SK-N-SH (cell line): Measurements from ENCODE around the gene AREL1. TPM values are rescaled to one million over a fixed set of nuclear protein-coding genes. Genes with fewer than 3 reads are reported as not detected.
A peak's percentile ranks its signal among the peaks of the same experiment; 100 is the strongest.

Experiments used
- CTCF ChIA-PET: fragments of 300-600, 350-600 bp; formaldehyde crosslinking; extraction: SDS; loops from one replicate; lab custom pipeline; 2021; lab: Yijun Ruan, JAX
- POLR2A ChIA-PET: fragments of 350-600 bp; sonication (Branson Sonifier 250); formaldehyde crosslinking; extraction: SDS; loops from one replicate; lab custom pipeline; 2020; ENCODE audit warnings: antibody characterized with exemption, inconsistent platforms; lab: Yijun Ruan, JAX
- DNase-seq: peaks from one replicate; pipeline ENCODE4 v3.0.0; 2012
- H2AFZ ChIP-seq: fragments of 200-600 bp; sonication (generic); 2 replicates; pipeline ENCODE4 v1.8.1; 2016; ENCODE audit warnings: antibody characterized with exemption, mild to moderate bottlenecking, low read depth
- H3F3A ChIP-seq: fragments of 200-600 bp; sonication (generic); replicated peaks from 2 replicates; pipeline ENCODE3; 2016; ENCODE audit warnings: antibody characterized with exemption, mild to moderate bottlenecking; ENCODE audit not compliant: insufficient read depth
- H3K27ac ChIP-seq, 2 experiments: fragments of 200-500 bp in 1 of 2; fragments of 200-600 bp in 1 of 2; sonication (Bioruptor generic) in 1 of 2; sonication (generic), shearing (Covaris generic) in 1 of 2; 2 replicates each; pipeline versions ENCODE4 v1.5.1 to v1.6.1; 2014 to 2016; ENCODE audit warnings: low read depth in 2 of 2, inconsistent platforms in 1 of 2, low read length in 1 of 2, mild to moderate bottlenecking in 1 of 2, mixed read lengths in 1 of 2
- H3K27me3 ChIP-seq: fragments of 200-600 bp; sonication (generic), shearing (Covaris generic); 2 replicates; pipeline ENCODE4 v1.6.1; 2016; ENCODE audit warnings: mixed run types; ENCODE audit not compliant: insufficient read depth
- H3K36me3 ChIP-seq, 2 experiments: fragments of 200-500 bp in 1 of 2; fragments of 200-600 bp in 1 of 2; sonication (Bioruptor generic) in 1 of 2; sonication (generic) in 1 of 2; replicated peaks in 1 of 2; 2 replicates each; pipeline versions ENCODE3 to v1.5.1; 2014 to 2016; ENCODE audit warnings: low read length in 1 of 2, mild to moderate bottlenecking in 1 of 2; ENCODE audit not compliant: insufficient read depth in 2 of 2, control insufficient read depth in 1 of 2
- H3K4me1 ChIP-seq, 2 experiments: fragments of 200-500 bp in 1 of 2; fragments of 200-600 bp in 1 of 2; sonication (Bioruptor generic) in 1 of 2; sonication (generic), shearing (Covaris generic) in 1 of 2; 2 replicates each; pipeline versions ENCODE4 v1.5.1 to v1.6.1; 2014 to 2016; ENCODE audit warnings: low read depth in 1 of 2, low read length in 1 of 2, mixed run types in 1 of 2; ENCODE audit not compliant: insufficient read depth in 2 of 2, control insufficient read depth in 1 of 2
- H3K4me2 ChIP-seq: fragments of 200-600 bp; sonication (generic), shearing (Covaris generic); 2 replicates; pipeline ENCODE4 v1.6.1; 2017; ENCODE audit warnings: mixed run types
- H3K4me3 ChIP-seq, 2 experiments: fragments of 200-500 bp in 1 of 2; fragments of 200-600 bp in 1 of 2; sonication (Bioruptor generic) in 1 of 2; sonication (generic), shearing (Covaris generic) in 1 of 2; 2 replicates each; pipeline versions ENCODE4 v1.5.1 to v1.8.1; 2014 to 2016; ENCODE audit warnings: low read depth in 2 of 2, inconsistent platforms in 1 of 2, low read length in 1 of 2, mild to moderate bottlenecking in 1 of 2, mixed read lengths in 1 of 2, moderate library complexity in 1 of 2
- H3K79me2 ChIP-seq: fragments of 200-600 bp; sonication (generic); 2 replicates; pipeline ENCODE4 v1.8.1; 2017; ENCODE audit warnings: mild to moderate bottlenecking; ENCODE audit not compliant: insufficient read depth
- H3K9ac ChIP-seq: fragments of 200-600 bp; sonication (generic); 2 replicates; pipeline ENCODE4 v1.6.1; 2017; ENCODE audit warnings: mixed run types
- H3K9me2 ChIP-seq: fragments of 200-600 bp; sonication (generic); 2 replicates; pipeline ENCODE4 v1.6.1; 2017; ENCODE audit warnings: mixed run types
- H3K9me3 ChIP-seq: fragments of 200-600 bp; sonication (generic); 2 replicates; pipeline ENCODE4 v1.6.1; 2017; ENCODE audit warnings: mixed run types, mild to moderate bottlenecking, moderate library complexity
- H4K20me1 ChIP-seq: fragments of 200-600 bp; sonication (generic); 2 replicates; pipeline ENCODE4 v1.6.1; 2017; ENCODE audit warnings: mild to moderate bottlenecking, mixed run types; ENCODE audit not compliant: insufficient read depth
- CHD2 ChIP-seq: fragments of 150-350 bp; IDR thresholded peaks from 2 replicates; pipeline ENCODE4 v1.6.1; 2018; ENCODE audit warnings: low read length; ENCODE audit not compliant: partially characterized antibody
- EZH2phosphoT487 ChIP-seq: fragments of 200-600 bp; sonication (generic); IDR thresholded peaks from 2 replicates; pipeline ENCODE4 v1.6.1; 2017; ENCODE audit warnings: low read depth, mixed run types, mild to moderate bottlenecking, antibody characterized with exemption, moderate library complexity, borderline replicate concordance
- FOSL2 ChIP-seq: IDR thresholded peaks from 2 replicates; pipeline ENCODE4 v1.4.0; 2012; ENCODE audit warnings: low read depth, mild to moderate bottlenecking, moderate library complexity, borderline replicate concordance
- FOXJ3 ChIP-seq: sonication (generic); formaldehyde crosslinking; IDR thresholded peaks from 2 replicates; pipeline ENCODE4 v1.5.1; 2020; ENCODE audit warnings: mild to moderate bottlenecking, missing genetic modification reagents
- FOXM1 ChIP-seq: IDR thresholded peaks from 2 replicates; pipeline ENCODE4 v1.4.0; 2012; ENCODE audit warnings: low read depth, mild to moderate bottlenecking
- GABPA ChIP-seq: IDR thresholded peaks from 2 replicates; pipeline ENCODE4 v1.4.0; 2012; ENCODE audit warnings: low read depth, mild to moderate bottlenecking
- GATA2 ChIP-seq: sonication (generic); formaldehyde crosslinking; IDR thresholded peaks from 2 replicates; pipeline ENCODE4 v1.5.0; 2020; ENCODE audit warnings: mild to moderate bottlenecking, missing genetic modification reagents
- MEF2A ChIP-seq: IDR thresholded peaks from 2 replicates; pipeline ENCODE4 v1.4.0; 2012; ENCODE audit warnings: low read depth, borderline replicate concordance
- MXI1 ChIP-seq: IDR thresholded peaks from 2 replicates; pipeline ENCODE4 v1.6.1; 2012; ENCODE audit warnings: mild to moderate bottlenecking, low read depth, low read length, improper control_type of control experiment
- NFIC ChIP-seq: IDR thresholded peaks from 2 replicates; pipeline ENCODE4 v1.4.0; 2012; ENCODE audit warnings: borderline replicate concordance
- RAD21 ChIP-seq: IDR thresholded peaks from 2 replicates; pipeline ENCODE4 v1.6.1; 2012; ENCODE audit warnings: mild to moderate bottlenecking, low read length
- RFX5 ChIP-seq: IDR thresholded peaks from 2 replicates; pipeline ENCODE4 v1.6.1; 2012; ENCODE audit warnings: mild to moderate bottlenecking, improper control_type of control experiment, low read length
- RXRA ChIP-seq: IDR thresholded peaks from 2 replicates; pipeline ENCODE4 v1.4.0; 2012; ENCODE audit warnings: low read depth, mild to moderate bottlenecking, borderline replicate concordance
- SIN3A ChIP-seq: IDR thresholded peaks from 2 replicates; pipeline ENCODE4 v1.6.1; 2012; ENCODE audit warnings: low read depth, mild to moderate bottlenecking, low read length, moderate library complexity, borderline replicate concordance
- TCF12 ChIP-seq: IDR thresholded peaks from 2 replicates; pipeline ENCODE4 v1.4.0; 2012
- YY1 ChIP-seq: IDR thresholded peaks from 2 replicates; pipeline ENCODE4 v1.4.0; 2012; ENCODE audit warnings: low read depth, mild to moderate bottlenecking
- WGBS: methylation state at CpG from one replicate; pipeline ENCODE4 v1.1.6; 2017; ENCODE audit warnings: low lambda C conversion rate; 5-methylcytosine and 5-hydroxymethylcytosine counted together
- polyA plus RNA-seq, 3 experiments: library from polyadenylated mRNA; depleted of rRNA; stranded (reverse); fragments of >200 nt; gene quantifications; 2 replicates each; pipeline ENCODE4 v1.2.3, GENCODE V29; 2012
- TF ChIP-seq, protein P1 (sequence below): IDR thresholded peaks from 2 replicates; pipeline ENCODE4 v1.4.0; 2012; ENCODE audit warnings: low read depth, borderline replicate concordance
- TF ChIP-seq, protein P2 (sequence below): IDR thresholded peaks from 2 replicates; pipeline ENCODE4; 2012
- TF ChIP-seq, protein P3 (sequence below): fragments of 200-600 bp; sonication (generic); IDR thresholded peaks from 2 replicates; pipeline ENCODE4 v1.6.1; 2017; ENCODE audit warnings: antibody characterized with exemption, mild to moderate bottlenecking, moderate library complexity
- TF ChIP-seq, protein P4 (sequence below): fragments of 150-350 bp; IDR thresholded peaks from 2 replicates; pipeline ENCODE4 v1.6.1; 2017; ENCODE audit warnings: antibody characterized with exemption, low read length, low read depth, borderline replicate concordance
- TF ChIP-seq, protein P5 (sequence below): IDR thresholded peaks from 2 replicates; pipeline ENCODE4 v1.4.0; 2012; ENCODE audit warnings: low read depth
- TF ChIP-seq, protein P6 (sequence below): IDR thresholded peaks from 2 replicates; pipeline ENCODE4 v1.4.0; 2012; ENCODE audit warnings: low read depth, borderline replicate concordance

Gene AREL1, protein sequence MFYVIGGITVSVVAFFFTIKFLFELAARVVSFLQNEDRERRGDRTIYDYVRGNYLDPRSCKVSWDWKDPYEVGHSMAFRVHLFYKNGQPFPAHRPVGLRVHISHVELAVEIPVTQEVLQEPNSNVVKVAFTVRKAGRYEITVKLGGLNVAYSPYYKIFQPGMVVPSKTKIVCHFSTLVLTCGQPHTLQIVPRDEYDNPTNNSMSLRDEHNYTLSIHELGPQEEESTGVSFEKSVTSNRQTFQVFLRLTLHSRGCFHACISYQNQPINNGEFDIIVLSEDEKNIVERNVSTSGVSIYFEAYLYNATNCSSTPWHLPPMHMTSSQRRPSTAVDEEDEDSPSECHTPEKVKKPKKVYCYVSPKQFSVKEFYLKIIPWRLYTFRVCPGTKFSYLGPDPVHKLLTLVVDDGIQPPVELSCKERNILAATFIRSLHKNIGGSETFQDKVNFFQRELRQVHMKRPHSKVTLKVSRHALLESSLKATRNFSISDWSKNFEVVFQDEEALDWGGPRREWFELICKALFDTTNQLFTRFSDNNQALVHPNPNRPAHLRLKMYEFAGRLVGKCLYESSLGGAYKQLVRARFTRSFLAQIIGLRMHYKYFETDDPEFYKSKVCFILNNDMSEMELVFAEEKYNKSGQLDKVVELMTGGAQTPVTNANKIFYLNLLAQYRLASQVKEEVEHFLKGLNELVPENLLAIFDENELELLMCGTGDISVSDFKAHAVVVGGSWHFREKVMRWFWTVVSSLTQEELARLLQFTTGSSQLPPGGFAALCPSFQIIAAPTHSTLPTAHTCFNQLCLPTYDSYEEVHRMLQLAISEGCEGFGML
- polyA plus RNA-seq (2012; rRNA removed) = 35.1 and 50.8 TPM in 2 replicates
- polyA plus RNA-seq (2012; cell fraction: cytosol; rRNA removed) = 27.0 and 33.1 TPM in 2 replicates
- polyA plus RNA-seq (2012; cell fraction: nucleus; rRNA removed) = 62.9 and 79.3 TPM in 2 replicates

DNA sequence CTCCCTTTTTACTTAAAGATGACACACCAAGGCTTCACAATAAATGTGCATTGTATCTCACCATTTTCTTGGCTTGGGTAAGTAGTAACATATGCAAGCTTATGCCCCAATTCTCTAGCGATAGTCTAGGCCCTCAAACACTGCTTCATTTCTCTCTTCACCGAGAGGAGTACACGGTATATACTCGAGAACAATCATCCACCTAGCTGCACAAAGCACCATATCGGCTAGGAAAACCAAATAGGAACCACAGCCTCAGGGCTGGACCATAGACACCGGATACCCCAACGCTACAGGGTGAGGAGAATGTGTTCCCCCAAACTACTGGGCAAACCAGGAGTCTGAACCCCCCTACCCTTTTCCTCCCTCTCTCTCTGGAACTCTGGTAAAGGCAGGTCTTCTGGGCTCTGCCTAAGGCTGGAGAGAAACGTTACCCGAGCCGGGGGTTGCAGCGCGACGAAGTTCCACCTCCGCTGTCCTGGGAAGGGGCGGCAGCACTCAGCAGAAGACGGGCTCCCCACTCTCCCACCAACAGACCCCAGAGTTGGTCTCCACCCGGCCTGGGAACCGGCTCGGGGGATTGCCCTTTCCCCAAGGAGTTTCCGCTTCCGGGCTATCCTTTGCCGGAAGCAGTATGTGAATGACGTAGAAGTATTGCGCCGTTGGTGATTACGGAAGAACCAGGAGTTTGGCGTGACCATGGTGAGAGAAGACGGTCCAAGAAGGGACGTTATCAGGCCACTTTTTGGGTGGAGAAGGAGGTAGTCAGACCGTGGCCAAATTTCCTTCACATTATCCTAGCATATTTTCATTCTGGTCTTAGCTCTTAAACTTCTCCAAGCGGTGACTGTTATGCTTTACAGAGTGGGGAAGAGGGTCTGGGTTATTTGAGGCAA is at the start of gene AREL1, which contains the start of gene FCF1:
Gene AREL1, minus strand, starts transcription at position 582 of the 896 bp plus-strand sequence. CDS start 27,465 bp downstream, outside the sequence.
Gene FCF1, plus strand, starts transcription at position 646 of the 896 bp plus-strand sequence. Its CDS starts 54 bp downstream, at position 700.
- peaks cover 6 to 14% of the 10 kb centered on the region in 2 experiments; a peak in 3 of 4 replicates for H3K4me1 ChIP-seq
- H3K9me2 ChIP-seq = no peaks in the 10 kb centered on the region
- peaks cover 14% of the 10 kb centered on the region; the same call in 1 of the 2 replicates for H4K20me1 ChIP-seq
- H3K79me2 ChIP-seq = peaks cover 79% of the 10 kb centered on the region
- CTCF ChIA-PET = interaction anchor here (0.7 kb wide), 1 partner anchor 92 kb away, joined by 3 read pairs; no protein-coding TSS in a partner anchor
- peak within 1 kb of the TSS; percentile 58 to 63; a peak in 3 of 4 replicates for H3K27ac ChIP-seq
- no peaks in the 10 kb centered on the region for H3K27me3 ChIP-seq
- DNase-seq = peak; percentile 90
- peaks cover 16% of the 10 kb centered on the region for H3F3A ChIP-seq
- peak within 1 kb of the TSS; percentile 77 for H3K9ac ChIP-seq
- peak within 1 kb of the TSS; percentile 80 for H2AFZ ChIP-seq
- peak within 1 kb of the TSS; percentile 67 for H3K4me2 ChIP-seq
- WGBS = 1% methylated on average over 31 of the region's 31 CpGs
- H3K36me3 ChIP-seq = peaks cover 29 to 33% of the 10 kb centered on the region in 2 experiments
- no peaks in the 10 kb centered on the region for H3K9me3 ChIP-seq
- H3K4me3 ChIP-seq = peak within 1 kb of the TSS; percentile 85 to 89
- POLR2A ChIA-PET = no interaction called here
- peak; percentile 96 for TF ChIP-seq SIN3A
- TF ChIP-seq NFIC = no peak
- peak; percentile 35; the same call in 1 of the 2 replicates for TF ChIP-seq TCF12
- no peak for TF ChIP-seq YY1
- no peak for TF ChIP-seq FOXJ3 (CRISPR knock-in tag)
- peak; percentile 97 for TF ChIP-seq MXI1
- peak; percentile 100 for TF ChIP-seq GABPA
- TF ChIP-seq, protein P1, sequence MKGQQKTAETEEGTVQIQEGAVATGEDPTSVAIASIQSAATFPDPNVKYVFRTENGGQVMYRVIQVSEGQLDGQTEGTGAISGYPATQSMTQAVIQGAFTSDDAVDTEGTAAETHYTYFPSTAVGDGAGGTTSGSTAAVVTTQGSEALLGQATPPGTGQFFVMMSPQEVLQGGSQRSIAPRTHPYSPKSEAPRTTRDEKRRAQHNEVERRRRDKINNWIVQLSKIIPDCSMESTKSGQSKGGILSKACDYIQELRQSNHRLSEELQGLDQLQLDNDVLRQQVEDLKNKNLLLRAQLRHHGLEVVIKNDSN = no peak
- TF ChIP-seq CHD2 = peak; percentile 94
- no peak; the same call in 1 of the 2 replicates for TF ChIP-seq RAD21
- no peak for TF ChIP-seq RFX5
- TF ChIP-seq, protein P2, sequence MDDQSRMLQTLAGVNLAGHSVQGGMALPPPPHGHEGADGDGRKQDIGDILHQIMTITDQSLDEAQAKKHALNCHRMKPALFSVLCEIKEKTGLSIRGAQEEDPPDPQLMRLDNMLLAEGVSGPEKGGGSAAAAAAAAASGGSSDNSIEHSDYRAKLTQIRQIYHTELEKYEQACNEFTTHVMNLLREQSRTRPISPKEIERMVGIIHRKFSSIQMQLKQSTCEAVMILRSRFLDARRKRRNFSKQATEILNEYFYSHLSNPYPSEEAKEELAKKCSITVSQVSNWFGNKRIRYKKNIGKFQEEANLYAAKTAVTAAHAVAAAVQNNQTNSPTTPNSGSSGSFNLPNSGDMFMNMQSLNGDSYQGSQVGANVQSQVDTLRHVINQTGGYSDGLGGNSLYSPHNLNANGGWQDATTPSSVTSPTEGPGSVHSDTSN = no peak
- TF ChIP-seq, protein P3, sequence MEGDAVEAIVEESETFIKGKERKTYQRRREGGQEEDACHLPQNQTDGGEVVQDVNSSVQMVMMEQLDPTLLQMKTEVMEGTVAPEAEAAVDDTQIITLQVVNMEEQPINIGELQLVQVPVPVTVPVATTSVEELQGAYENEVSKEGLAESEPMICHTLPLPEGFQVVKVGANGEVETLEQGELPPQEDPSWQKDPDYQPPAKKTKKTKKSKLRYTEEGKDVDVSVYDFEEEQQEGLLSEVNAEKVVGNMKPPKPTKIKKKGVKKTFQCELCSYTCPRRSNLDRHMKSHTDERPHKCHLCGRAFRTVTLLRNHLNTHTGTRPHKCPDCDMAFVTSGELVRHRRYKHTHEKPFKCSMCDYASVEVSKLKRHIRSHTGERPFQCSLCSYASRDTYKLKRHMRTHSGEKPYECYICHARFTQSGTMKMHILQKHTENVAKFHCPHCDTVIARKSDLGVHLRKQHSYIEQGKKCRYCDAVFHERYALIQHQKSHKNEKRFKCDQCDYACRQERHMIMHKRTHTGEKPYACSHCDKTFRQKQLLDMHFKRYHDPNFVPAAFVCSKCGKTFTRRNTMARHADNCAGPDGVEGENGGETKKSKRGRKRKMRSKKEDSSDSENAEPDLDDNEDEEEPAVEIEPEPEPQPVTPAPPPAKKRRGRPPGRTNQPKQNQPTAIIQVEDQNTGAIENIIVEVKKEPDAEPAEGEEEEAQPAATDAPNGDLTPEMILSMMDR = no peak
- TF ChIP-seq, protein P4, sequence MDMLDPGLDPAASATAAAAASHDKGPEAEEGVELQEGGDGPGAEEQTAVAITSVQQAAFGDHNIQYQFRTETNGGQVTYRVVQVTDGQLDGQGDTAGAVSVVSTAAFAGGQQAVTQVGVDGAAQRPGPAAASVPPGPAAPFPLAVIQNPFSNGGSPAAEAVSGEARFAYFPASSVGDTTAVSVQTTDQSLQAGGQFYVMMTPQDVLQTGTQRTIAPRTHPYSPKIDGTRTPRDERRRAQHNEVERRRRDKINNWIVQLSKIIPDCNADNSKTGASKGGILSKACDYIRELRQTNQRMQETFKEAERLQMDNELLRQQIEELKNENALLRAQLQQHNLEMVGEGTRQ = no peak
- no peak for TF ChIP-seq RXRA
- TF ChIP-seq FOSL2 = no peak
- TF ChIP-seq MEF2A = no peak
- TF ChIP-seq, protein P5, sequence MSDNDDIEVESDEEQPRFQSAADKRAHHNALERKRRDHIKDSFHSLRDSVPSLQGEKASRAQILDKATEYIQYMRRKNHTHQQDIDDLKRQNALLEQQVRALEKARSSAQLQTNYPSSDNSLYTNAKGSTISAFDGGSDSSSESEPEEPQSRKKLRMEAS = peak; percentile 95
- no peak for TF ChIP-seq EZH2phosphoT487
- TF ChIP-seq, protein P6, sequence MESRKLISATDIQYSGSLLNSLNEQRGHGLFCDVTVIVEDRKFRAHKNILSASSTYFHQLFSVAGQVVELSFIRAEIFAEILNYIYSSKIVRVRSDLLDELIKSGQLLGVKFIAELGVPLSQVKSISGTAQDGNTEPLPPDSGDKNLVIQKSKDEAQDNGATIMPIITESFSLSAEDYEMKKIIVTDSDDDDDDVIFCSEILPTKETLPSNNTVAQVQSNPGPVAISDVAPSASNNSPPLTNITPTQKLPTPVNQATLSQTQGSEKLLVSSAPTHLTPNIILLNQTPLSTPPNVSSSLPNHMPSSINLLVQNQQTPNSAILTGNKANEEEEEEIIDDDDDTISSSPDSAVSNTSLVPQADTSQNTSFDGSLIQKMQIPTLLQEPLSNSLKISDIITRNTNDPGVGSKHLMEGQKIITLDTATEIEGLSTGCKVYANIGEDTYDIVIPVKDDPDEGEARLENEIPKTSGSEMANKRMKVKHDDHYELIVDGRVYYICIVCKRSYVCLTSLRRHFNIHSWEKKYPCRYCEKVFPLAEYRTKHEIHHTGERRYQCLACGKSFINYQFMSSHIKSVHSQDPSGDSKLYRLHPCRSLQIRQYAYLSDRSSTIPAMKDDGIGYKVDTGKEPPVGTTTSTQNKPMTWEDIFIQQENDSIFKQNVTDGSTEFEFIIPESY = no peak
- no peak for TF ChIP-seq GATA2 (CRISPR knock-in tag)
- TF ChIP-seq FOXM1 = no peak
